HG03064 (cell line): ENCODE data around the gene MED12.
"Not testable (repeated sequence)": the region's sequence is repeated elsewhere in the genome, so short reads cannot be mapped to it uniquely, and the experiment has no call there.

Experiments
- ATAC-seq: cut with Tn5 transposase; IDR thresholded peaks from one replicate; pipeline ENCODE4 v1.9.1; 2021; ENCODE audit warnings: low read depth; ENCODE audit not compliant: unreplicated experiment

MED12 gene

DNA sequence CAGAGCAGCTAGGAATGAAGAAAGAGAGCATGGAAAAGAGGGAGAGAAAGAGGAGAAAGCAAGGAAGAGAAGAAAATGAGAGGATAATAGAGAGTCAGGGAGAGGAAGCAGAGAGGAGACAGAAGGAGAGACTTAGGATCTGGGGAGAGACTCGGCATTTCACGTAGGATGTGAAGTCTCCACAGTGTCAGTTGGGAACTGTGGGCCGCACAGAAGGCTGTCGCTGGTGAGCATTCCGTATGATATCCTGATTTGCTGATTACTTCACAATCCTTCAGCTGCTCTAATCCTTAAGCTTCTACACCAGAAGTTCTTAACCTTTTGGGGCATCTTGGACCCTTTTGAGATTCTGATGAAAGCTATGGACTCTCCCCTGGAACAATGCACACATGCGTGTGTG is 40.2 kb downstream of the MED12 start:
- no peak for ATAC-seq

DNA sequence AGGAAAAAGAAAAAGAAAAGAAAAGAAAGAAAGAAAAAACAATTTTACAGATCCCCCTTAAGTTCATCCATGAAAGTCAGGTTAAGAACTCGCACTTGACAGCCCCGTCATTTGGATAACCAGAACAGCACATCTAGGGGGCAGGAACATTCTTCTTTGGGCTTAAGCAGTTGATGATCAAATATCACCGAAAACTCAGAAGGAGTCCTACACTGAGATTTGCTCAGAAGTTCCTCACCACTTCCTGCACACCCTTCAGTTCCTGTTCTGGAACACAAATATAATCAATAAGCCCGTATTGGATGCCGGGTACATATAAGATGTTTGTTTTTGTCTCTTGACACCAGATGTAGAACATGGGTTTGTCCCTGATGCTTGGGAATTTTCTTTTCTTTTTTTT is 40.9 kb downstream of the MED12 start:
- ATAC-seq = no peak

DNA sequence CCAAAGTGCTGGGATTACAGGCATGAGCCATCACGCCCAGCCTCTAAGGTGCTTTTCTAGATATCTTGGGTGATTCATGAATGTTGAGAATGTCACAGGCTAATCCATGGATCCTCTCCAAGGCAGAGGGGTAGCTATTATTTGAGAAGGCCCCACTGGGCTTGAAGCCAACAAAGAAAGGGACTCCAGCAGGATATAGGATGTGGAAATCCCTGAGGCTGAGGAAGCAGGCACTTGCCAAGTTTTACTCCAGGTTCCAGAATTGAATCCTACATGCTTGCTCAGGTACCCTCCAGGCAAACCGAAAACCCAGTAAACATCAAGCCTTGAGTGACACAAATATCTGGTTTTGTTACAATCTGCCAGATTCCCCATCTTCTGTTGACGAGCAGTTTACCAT is 42.1 kb downstream of the MED12 start:
- no peak for ATAC-seq

DNA sequence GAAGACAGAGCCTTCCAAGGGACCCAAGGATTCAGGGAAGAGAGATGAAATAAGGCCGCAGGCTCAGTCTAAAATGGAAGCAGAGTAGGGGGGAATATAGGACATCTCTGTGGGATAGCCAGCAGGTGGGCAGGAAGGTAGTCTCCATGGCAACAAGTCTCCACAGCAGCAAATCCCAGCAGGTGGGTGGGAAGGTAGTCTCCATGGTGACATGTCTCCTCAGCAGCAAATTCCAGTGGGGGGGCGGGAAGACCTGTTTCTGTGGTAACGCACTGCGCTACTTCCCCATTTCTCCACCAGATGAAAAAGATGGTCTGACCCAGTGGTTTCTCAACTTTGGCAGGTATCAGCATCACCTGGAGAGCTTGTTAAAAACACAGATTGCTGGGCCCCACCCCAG is 44.6 kb downstream of the MED12 start:
- ATAC-seq = no peak

DNA sequence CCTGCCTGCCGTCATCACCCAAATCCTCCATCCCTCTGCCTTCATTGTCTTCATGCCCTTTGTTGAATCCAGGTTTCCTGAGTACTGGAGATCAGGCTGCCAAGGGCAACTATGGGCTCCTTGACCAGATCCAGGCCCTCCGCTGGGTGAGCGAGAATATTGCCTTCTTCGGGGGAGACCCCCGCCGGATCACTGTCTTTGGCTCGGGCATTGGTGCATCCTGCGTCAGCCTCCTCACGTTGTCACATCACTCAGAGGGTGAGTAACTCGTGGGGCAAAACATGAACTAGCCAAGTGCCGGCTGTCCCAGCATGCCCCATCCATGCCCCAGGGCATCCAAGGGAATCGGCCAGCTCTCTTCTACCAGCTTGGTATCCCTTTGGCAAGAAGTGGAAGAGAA is 45.7 kb downstream of the MED12 start:
- ATAC-seq = no peak

DNA sequence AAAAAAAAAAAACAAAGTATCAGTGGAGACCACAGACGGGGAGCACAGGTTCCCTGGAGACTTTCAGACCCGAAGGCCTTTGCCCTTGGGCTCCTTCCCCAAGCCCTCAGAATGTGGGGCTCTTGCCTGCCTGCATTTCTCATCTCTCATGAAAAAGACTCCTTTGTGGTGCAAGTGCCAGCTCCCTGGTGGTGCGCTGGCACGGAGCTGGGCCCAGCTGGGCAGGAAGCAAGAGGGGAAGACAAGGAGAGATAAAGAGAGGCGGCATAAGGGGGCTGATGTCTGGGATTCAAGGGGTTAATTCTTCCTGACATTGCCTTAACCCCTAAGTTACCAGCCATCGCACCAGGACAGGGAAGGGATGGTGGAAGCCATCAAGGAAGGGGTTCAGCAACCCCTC is 48.1 kb downstream of the MED12 start:
- ATAC-seq = no peak

DNA sequence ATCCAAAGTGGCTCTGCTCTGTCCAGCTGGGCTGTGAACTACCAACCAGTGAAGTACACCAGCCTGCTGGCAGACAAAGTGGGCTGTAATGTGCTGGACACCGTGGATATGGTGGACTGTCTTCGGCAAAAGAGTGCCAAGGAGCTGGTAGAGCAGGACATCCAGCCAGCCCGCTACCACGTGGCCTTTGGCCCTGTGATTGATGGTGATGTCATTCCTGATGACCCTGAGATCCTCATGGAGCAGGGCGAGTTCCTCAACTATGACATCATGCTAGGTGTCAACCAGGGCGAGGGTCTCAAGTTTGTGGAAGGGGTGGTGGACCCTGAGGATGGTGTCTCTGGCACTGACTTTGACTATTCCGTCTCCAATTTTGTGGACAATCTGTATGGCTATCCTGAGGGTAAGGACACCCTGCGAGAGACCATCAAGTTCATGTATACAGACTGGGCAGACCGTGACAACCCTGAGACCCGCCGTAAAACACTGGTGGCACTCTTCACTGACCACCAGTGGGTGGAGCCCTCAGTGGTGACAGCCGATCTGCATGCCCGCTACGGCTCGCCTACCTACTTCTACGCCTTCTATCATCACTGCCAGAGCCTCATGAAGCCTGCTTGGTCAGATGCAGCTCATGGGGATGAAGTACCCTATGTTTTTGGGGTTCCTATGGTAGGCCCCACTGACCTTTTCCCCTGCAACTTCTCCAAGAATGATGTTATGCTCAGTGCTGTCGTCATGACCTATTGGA is 48.8 kb downstream of the MED12 start:
- ATAC-seq = no peak

DNA sequence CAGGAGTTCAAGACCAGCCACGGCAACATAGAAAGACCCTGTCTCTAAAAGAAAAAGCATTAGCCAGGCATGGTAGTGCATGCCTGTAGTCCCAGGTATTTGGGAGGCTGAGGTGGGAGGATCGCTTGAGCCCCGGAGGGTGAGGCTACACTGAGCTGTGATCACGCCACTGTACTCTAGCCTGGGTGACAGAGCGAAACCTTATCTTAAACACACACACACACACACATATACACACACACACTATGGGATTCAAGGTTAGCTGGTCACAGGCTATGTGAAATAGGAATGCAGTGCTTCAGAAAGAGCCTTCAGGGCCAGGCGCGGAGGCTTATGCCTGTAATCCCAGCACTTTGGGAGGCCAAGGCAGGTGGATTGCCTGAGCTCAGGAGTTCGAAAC is 49.7 kb downstream of the MED12 start:
- ATAC-seq = no peak

DNA sequence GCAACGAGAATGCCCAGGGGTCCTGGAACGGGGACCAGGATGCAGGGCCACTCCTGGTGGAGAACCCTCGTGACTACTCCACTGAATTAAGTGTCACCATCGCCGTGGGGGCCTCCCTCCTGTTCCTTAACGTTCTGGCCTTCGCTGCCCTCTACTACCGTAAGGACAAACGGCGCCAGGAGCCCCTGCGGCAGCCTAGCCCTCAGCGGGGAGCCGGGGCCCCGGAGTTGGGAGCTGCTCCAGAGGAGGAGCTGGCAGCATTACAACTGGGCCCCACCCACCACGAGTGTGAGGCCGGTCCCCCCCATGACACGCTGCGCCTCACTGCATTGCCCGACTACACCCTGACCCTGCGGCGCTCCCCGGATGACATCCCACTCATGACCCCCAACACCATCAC is 51.2 kb downstream of the MED12 start:
- ATAC-seq = no peak

DNA sequence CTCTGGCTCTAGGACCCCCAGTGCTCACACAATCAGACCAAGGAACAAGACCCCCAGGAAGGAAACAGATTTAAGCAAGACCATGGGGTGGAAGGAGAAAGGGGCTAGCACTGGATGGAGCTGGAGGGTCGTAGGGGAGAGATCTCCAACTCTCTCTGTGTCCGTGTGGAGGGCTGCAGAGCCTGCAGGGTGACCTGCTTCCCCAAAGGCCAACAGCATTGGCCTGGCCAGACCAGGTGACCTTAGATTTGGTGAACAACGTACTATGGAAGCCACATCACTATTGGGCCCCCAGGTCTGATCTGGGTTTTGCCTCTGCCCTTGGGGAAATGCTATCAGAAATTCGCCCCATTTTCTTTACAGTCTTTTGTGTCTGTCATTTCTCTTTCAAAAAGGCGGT is 52.3 kb downstream of the MED12 start:
- no peak for ATAC-seq

DNA sequence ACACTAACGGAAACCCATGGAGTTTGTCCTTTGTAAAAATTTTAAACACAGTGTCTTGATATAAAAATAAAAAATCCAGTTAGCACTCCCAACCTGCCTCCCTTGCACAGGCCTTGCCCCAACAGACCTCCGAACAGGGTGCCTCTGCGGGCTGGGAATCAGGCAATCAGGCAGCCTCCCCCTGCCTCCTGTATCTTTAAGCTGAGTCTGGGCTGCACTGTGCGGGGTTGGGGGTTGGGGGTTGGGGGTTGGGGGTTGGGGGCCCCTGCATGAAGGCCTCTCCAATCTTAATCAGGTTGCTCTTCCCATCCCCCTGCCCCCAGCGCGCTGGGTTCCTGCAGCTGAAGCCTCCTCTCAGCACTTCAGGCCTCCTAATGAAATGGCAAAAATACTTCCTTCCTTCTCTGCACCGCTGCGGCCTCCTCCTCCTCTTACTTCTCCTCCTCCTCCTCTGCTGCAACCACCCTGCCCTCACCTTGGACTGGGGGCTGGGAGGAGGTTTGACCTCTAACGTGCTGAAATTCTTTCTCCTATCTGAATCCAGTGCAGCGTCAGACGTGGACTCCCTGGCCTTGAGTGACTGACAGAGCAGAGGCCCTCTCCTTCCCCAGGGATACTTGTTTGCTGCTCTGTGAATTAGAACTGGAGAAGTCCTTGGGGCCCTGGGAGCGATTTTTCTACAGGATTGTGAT is 52.9 kb downstream of the MED12 start:
- no peak for ATAC-seq

DNA sequence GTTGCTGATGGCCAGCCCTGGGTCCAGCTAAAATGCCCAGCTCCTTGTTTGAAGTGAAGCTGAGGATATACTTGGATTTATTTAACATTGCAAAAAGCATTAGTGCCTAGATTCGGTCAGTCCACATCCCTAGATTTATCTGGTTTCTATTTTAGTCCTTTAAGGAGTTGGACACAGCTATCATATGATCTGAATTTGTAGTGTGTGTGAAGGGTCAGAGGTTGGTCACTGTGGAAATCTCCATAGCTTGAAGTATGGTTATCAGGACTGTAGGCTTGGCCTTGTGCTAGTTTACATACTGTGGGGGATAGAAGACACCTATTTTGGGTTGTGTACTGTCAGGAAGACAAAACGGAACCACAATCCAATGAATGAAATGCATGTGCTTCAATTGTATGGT is 55.0 kb downstream of the MED12 start:
- ATAC-seq = no peak

DNA sequence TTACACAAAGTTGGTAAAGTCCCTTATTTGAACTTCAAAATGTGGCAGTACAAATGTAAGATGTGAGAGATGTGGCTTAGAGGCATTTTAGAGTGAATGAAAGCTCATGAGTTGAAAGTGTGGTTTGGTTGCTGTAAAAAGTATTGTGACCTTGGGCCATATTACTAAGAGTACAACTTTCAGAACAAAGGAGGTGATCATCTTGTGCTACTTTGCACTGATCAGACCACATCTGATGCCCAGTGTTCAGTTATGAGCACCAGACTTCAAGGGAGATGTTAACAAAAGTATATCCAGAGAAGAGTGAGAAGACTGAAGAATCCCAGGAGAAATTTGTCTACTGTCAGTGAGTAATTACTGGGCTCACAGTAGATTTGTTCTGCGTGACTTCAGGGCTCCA is 56.4 kb downstream of the MED12 start:
- ATAC-seq = no peak

DNA sequence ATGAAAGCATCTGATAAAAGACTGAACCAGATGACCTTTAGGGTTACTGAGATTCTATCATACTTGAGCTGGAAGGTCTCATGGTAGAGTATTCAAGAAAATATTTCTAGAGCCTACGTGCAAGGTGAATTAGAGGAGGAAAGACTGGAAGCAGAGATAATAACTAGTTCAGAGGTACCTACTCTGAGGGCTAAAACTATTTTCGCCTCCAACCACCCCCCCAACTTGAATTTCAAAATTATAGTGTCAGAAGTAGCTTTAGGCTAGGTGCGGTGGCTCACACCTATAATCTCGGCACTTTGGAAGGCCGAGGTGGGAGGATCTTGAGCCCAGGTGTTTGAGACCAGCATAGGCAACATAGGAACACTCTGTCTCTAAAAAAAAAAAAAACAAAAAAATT is 57.1 kb downstream of the MED12 start:
- no peak for ATAC-seq

DNA sequence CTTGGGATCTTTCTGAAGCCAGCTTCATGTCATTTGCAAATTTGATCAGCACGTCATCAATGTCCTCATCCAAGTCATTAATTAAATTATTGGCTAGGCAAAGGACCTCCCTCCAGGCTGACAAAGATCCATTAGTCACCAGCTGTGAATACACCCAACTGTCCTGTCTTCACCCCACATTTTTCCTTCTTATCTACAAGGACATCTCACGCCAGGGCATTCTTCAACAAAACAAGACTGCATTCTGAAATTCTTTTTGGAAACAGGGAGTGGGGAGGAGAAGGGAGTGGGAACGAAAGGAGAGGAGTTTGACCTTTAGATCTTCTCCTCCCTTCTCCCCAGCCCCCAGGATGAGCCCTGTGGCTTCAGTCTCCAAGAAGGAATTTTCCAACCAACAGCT is 58.9 kb downstream of the MED12 start:
- ATAC-seq = no peak

DNA sequence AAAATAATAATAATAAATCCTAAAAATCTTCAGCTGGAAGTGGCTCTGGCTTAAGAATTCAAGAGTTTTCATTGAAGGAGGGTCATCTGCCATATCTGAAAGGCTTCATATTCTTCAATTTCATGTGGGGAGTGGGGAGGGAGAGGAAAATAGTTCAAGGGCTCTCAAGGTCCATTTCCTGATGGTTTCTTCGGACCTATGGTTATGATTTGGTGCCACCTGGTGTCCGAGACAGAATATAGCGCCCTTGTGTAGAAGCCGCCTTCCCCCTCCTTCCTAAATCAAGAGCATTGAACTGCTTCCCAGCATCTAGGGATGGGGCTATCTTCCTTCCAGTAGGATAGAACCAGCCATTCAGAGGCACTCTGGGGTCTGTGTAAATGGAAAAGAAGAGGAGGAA is 60.5 kb downstream of the MED12 start:
- ATAC-seq = no peak

DNA sequence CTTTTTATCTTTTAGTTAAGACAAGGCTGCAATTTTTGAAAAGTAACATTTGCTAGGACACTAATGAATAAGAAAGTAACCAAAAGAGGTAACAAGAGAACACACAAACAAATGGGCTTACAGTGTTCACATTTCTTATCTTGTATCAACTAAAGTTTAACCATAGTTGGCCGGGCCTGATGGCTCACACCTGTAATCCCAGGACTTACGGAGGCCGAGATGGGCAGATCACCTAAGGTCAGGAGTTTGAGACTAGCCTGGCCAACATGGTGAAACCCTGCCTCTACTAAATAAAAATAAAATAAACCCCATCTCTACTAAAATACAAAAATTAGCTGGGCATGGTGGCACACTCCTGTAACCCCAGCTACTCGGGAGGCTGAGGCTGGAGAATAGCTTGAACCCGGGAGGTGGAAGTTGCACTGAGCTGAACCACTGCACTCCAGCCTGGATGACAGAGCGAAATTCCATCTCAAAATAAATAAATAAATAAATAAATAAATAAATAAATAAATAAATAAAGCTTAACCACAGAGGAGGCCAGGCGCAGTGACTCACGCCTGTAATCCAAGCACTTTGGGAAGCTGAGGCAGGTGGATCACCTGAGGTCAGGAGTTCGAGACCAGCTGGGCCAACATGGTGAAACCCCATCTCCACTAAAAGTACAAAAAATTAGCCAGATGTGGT is 62.3 kb downstream of the MED12 start:
- ATAC-seq = not testable (repeated sequence)

DNA sequence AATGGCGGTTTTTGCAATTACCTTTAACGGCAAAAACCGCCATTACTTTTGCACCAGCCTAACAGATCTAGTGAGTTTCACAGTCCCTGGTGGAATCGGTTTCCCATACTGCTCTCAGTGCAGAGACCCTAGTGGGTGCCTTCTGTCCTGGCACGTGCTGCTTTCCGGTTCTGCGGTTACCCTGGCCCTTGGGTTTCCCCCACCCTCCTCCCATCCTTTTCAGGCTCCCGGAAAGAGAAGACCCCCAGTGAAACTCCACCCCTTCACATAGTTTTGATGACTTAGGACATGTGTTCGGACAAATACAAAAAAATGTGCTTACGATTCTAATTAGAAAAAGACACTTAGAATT is 63.1 kb downstream of the MED12 start:
- peak; percentile 34 for ATAC-seq

DNA sequence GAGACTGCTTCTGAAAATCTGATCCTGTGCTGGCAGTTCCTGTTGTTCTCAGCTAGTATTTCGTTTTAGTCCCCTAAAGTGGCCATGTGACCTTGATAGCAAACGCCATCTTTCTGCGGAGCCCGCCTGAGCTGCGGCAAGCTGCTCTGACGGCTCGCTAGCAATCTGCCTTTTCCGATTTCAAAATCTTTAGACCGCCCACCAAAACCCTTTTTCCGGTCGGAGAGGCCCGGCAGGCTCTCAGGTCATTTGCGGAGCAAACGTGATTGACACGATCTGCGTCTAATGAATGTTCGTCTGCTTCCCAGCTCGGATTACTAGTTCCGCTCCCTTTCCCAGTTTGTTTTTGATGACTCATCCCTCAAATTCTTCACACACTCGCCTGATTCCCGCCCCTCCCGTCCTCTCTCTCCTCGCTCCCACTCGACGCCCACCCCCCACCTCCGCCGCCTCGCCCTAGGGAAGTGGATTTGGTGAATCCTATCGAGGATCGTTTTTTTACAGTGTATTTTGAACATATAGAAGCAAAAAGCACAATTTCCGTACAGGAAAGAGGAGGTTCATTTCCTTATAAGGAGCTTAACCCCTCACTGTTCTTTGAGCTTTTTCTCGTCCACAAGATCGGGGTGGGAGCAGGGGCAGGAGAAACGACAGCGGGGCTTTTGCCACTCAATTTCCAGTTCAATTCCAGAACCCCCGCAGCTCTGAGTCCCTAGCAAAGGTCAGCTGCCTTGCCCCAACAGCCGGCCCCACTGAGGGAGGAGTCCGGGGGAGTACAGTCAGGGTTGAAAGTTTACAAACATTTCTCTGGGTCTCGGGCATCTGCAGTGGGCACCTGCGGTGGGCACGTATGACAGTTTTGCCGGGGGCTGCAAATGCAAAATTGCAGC is 63.8 kb downstream of the MED12 start:
- ATAC-seq = peak; percentile 80

DNA sequence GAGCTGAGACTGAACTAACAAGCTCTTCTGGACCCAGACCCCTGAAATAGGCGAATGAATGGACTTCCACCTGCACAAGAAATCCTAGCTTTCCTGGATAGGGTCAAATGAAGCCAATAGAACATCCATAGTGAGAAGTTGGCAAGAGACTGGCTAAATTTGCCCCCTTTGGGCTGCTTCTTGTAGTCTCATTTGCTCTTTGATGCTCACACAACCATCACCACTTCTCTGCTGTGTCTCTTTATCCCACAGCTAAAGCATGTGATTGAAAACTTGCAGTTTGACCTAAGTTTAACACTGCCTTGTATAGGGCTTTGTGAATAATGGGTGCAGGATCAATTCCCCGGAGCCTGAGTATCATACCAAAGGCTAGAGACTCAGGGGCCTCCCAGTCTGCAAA is 64.5 kb downstream of the MED12 start:
- ATAC-seq = no peak

DNA sequence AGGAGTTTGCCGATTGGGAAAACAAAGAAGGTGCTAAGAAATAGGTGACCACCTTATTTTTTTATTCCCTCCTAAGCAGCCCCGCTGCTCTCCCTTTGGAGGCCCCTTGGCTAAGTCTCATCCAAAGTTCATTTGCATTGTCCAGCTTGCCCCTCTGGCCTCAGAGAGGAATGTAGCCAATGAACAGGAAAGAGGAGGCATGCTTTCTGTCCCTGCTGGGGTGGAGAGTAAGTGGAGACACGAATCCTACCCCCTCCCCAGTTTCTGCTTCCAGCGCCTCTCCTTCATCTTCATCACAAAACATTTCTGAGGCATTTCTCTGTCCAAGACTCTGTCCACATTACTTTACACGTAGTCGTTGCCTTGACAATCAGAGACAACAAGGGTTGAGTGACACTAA is 64.9 kb downstream of the MED12 start:
- no peak for ATAC-seq
